Nephron progenitor cell (in vitro differentiated cells): ENCODE data around the gene STK10.

Experiments
- DNase-seq: peaks from one replicate; pipeline ENCODE4 v3.0.0; 2021
- H3K27ac Mint-ChIP-seq: 2 replicates; pipeline ENCODE4 v1.8.0; 2021; ENCODE audit warnings: mild to moderate bottlenecking, moderate library complexity, mixed read lengths
- H3K27me3 Mint-ChIP-seq: 2 replicates; pipeline ENCODE4 v1.8.0; 2021; ENCODE audit warnings: mild to moderate bottlenecking, low read depth, mixed read lengths; ENCODE audit not compliant: poor library complexity
- H3K36me3 Mint-ChIP-seq: 2 replicates; pipeline ENCODE4 v1.8.0; 2021; ENCODE audit warnings: low read depth, mixed read lengths
- H3K4me1 Mint-ChIP-seq: 2 replicates; pipeline ENCODE4 v1.8.0; 2021; ENCODE audit warnings: mixed read lengths
- H3K4me3 Mint-ChIP-seq: 2 replicates; pipeline ENCODE4 v1.8.0; 2021; ENCODE audit warnings: mild to moderate bottlenecking, moderate library complexity, mixed read lengths
- H3K9me3 Mint-ChIP-seq: 2 replicates; pipeline ENCODE4 v1.8.0; 2021; ENCODE audit warnings: mild to moderate bottlenecking, moderate library complexity, mixed read lengths
- CTCF ChIP-seq: fragments of 200-600 bp; sonication (generic); IDR thresholded peaks from 2 replicates; pipeline ENCODE4 v1.5.0; 2021; ENCODE audit warnings: antibody characterized with exemption

STK10 gene

DNA sequence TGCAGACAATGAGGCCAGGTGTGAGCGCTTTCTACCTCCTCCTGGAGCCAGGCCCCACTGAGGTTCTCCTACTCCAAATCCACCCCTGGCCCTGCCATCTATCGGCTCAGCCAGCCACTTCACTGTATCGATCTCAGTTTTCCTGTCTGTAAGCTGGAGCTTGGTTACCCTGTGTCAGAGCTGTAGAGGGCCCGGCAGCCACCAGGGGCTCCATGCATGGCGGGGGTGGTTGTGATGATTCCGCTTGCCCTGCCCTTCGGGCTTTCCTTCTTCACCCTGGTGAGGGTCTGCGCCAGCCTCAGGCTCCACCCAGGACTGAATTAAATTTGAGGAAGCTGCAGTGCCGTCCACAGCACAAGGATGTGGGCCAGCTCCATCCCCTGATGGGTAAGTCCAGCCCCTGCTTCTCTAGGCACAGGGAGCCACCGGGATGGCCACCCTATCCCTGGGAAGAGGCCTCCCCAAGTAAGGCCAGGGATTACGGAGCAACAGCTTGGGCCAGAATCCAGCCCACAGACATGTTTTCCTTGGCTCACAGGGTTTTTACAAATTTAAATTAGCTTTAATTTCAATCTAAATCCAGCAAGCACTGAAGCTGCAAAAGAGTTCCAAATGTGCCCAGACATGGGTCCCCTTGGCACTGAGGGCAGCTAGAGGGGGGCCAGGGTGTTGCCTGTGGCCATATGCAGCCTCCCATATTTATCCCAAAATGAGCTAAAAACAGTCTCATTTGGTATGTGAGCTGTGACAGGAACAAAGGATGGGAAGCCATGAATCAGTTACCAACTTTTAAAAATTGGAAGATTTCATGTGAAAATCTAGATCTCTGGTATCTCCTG is 92.4 kb downstream of the STK10 start:
- H3K27ac Mint-ChIP-seq, result no peak overlapping the region
- peaks cover 11% of the 10 kb centered on the region for H3K27me3 Mint-ChIP-seq
- no peaks in the 10 kb centered on the region for H3K9me3 Mint-ChIP-seq

DNA sequence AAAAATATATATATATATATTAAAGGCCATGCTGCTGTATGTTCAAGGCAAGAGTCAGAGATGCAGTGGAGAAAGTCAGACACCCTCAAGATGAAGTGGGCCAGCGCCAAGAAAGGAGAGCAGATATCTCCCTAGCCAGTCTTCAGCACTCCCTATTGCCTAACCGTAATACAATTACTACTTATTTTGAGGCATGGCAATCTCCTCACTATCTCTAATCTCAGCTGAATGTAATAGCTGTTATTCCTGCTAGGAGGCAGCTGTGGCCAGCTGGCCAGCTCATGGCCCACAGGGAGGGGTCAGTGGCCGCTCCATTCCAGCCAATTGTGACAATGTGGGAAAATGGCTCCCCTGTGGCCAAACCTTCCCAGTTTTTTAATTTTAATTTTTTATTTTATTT is 94.1 kb downstream of the STK10 start:
- Mint-ChIP-seq H3K9me3 (no peaks in the 10 kb centered on the region), H3K27ac (no peak overlapping the region), H3K4me3 (no peak overlapping the region), H3K4me1 (peaks cover 17% of the 10 kb centered on the region), H3K27me3 (peaks cover 11% of the 10 kb centered on the region), H3K36me3 (peaks cover 5% of the 10 kb centered on the region)
- no peak for DNase-seq
- TF ChIP-seq CTCF, result no peak

More for the DNA sequence above, 92.4 kb downstream of the STK10 start:
- Mint-ChIP-seq H3K36me3 (no peaks in the 10 kb centered on the region), H3K4me1 (peaks cover 17% of the 10 kb centered on the region), H3K4me3 (no peak overlapping the region)
- DNase-seq, result no peak
- TF ChIP-seq CTCF, result no peak

DNA sequence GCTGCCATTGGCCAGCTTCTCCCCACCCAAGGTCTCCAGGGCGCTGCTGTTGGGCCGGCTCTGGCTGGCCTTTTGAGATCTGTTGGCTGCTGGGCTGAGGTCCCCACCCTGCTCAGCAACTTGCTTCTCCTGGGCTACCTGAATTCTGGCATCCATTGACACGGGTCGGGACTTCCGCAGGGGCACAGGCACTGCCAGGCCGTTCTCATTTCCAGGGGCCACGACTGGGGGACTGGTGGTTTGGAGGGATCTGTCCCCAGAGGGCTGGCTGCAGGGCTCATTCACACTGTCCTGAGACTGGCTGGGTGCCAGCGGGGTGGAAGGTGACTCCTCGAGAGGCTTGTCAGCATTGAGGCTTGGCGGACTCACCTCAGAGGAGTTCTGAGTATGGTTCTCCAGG is 94.5 kb downstream of the STK10 start:
- TF ChIP-seq CTCF, result no peak
- H3K27ac Mint-ChIP-seq, result no peak overlapping the region
- peaks cover 5% of the 10 kb centered on the region for H3K36me3 Mint-ChIP-seq
- H3K4me3 Mint-ChIP-seq, result no peak overlapping the region
- peaks cover 11% of the 10 kb centered on the region for H3K27me3 Mint-ChIP-seq
- peaks cover 17% of the 10 kb centered on the region for H3K4me1 Mint-ChIP-seq
- H3K9me3 Mint-ChIP-seq, result no peaks in the 10 kb centered on the region
- DNase-seq, result no peak

GRCh38 chr5:172091956-172092732 is 95.9 kb downstream of the STK10 start:
- Mint-ChIP-seq H3K4me3 (no peak overlapping the region), H3K27me3 (peaks cover 7% of the 10 kb centered on the region), H3K4me1 (peaks cover 9% of the 10 kb centered on the region), H3K36me3 (peaks cover 5% of the 10 kb centered on the region), H3K27ac (no peak overlapping the region), H3K9me3 (no peaks in the 10 kb centered on the region)
- DNase-seq, result no peak
- TF ChIP-seq CTCF, result no peak

GRCh38 chr5:172090976-172091547 is 97.0 kb downstream of the STK10 start:
- no peak overlapping the region for H3K4me3 Mint-ChIP-seq
- no peak for TF ChIP-seq CTCF
- no peaks in the 10 kb centered on the region for H3K9me3 Mint-ChIP-seq
- H3K36me3 Mint-ChIP-seq, result peaks cover 5% of the 10 kb centered on the region
- DNase-seq, result no peak
- H3K27ac Mint-ChIP-seq, result no peak overlapping the region
- peaks cover under 1% of the 10 kb centered on the region for H3K27me3 Mint-ChIP-seq
- peaks cover 7% of the 10 kb centered on the region for H3K4me1 Mint-ChIP-seq
